Stomach (tissue), 4 donors: ENCODE data around the gene MOB3B.

Experiments
- POLR2A ChIP-seq, 4 donors: fragments of 450-650 bp; IDR thresholded peaks; one replicate each; pipeline ENCODE4 v1.6.1; 2016; ENCODE audit warnings: antibody characterized with exemption in 4 of 4, control low read depth in 2 of 4, mild to moderate bottlenecking in 1 of 4, moderate library complexity in 1 of 4
- TF ChIP-seq, protein P1 (sequence below), 7 experiments: fragments of 450-650 bp in 4 of 7; fragments of 200-600 bp in 3 of 7; sonication (generic) in 3 of 7; IDR thresholded peaks; one replicate each; pipeline ENCODE4 v1.5.1; 2016 to 2019; ENCODE audit warnings: antibody characterized with exemption in 7 of 7, control low read depth in 2 of 7, mild to moderate bottlenecking in 1 of 7

- TF ChIP-seq, protein P1, sequence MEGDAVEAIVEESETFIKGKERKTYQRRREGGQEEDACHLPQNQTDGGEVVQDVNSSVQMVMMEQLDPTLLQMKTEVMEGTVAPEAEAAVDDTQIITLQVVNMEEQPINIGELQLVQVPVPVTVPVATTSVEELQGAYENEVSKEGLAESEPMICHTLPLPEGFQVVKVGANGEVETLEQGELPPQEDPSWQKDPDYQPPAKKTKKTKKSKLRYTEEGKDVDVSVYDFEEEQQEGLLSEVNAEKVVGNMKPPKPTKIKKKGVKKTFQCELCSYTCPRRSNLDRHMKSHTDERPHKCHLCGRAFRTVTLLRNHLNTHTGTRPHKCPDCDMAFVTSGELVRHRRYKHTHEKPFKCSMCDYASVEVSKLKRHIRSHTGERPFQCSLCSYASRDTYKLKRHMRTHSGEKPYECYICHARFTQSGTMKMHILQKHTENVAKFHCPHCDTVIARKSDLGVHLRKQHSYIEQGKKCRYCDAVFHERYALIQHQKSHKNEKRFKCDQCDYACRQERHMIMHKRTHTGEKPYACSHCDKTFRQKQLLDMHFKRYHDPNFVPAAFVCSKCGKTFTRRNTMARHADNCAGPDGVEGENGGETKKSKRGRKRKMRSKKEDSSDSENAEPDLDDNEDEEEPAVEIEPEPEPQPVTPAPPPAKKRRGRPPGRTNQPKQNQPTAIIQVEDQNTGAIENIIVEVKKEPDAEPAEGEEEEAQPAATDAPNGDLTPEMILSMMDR (IDR thresholded peaks at IDR 0.05), result no peak
- no peak for TF ChIP-seq POLR2A (IDR thresholded peaks at IDR 0.05)
These were observed 59.2 kb downstream of the MOB3B start for GRCh38 chr9:27470291-27470856.
